Measurements from ENCODE around the gene TEX36.

- no peak for TF ChIP-seq POLR2A (IDR thresholded peaks at IDR 0.05; ENCODE audit: borderline replicate concordance, extremely low read depth, insufficient read depth, insufficient read length)
- no peak for TF ChIP-seq JUND (IDR thresholded peaks at IDR 0.05)
- no peak for TF ChIP-seq CTCF (IDR thresholded peaks at IDR 0.05 in 2 of 3, conservative IDR thresholded peaks at IDR 0.05 in 1 of 3; ENCODE audit: borderline replicate concordance in 1 of 3, insufficient read depth in 1 of 3, low read depth in 2 of 3, low read length in 2 of 3)
- TF ChIP-seq POLR2AphosphoS5 (IDR thresholded peaks at IDR 0.05; ENCODE audit: low read depth, low read length) = no peak
- TF ChIP-seq SIN3A (IDR thresholded peaks at IDR 0.05; ENCODE audit: low read depth) = no peak
- 0 out of 2 replicates have a peak, but pooled peaks have one; percentile 19 for TF ChIP-seq EGR1 (IDR thresholded peaks at IDR 0.05; ENCODE audit: low read depth)
- no peak for TF ChIP-seq YY1 (IDR thresholded peaks at IDR 0.05; ENCODE audit: extremely low read depth, insufficient replicate concordance, low read depth, low read length)
- TF ChIP-seq FOSL1 (IDR thresholded peaks at IDR 0.05; ENCODE audit: low read depth) = no peak
These were observed 49.4 kb downstream of the TEX36 start for GRCh38 chr10:125633517-125633999.

Data from HCT116 (cell line).